ENCODE data around the gene RNF123.

GRCh38 chr3:49706456-49707112 is 17.2 kb downstream of the RNF123 start:
- no peak for TF ChIP-seq CTCF (IDR thresholded peaks at IDR 0.05)
- no peak for TF ChIP-seq POLR2A (IDR thresholded peaks at IDR 0.05)
